ENCODE measurements around the gene P4HA3. TPM values are rescaled to one million over a fixed set of nuclear protein-coding genes. Genes with fewer than 3 reads are reported as not detected.

Gene P4HA3
- polyA plus RNA-seq, 6 donors from 2014 or later = not detected

- H3K4me1 Mint-ChIP-seq = peaks cover 7 to 11% (median 9%) of the 10 kb centered on the region in 3 donors
- no peak for ATAC-seq (ENCODE audit: low read depth in 2 of 2)
- no peak for DNase-seq
- peaks cover 36 to 49% (median 47%) of the 10 kb centered on the region in 3 donors for H3K27me3 Mint-ChIP-seq
- no peak overlapping the region for H3K4me3 Mint-ChIP-seq
- peak overlapping the region in 1 of 6 donors; percentile 51 for H3K27ac Mint-ChIP-seq
- no peaks in the 10 kb centered on the region for H3K36me3 Mint-ChIP-seq
- peaks cover 0 to under 1% (median 0%) of the 10 kb centered on the region in 7 donors for H3K9me3 Mint-ChIP-seq
Observed at GRCh38 chr11:74306435-74307175, 4.8 kb downstream of the P4HA3 start.

GRCh38 chr11:74299015-74299414 lies 12.4 kb downstream of the P4HA3 start:
- H3K9me3 Mint-ChIP-seq = peaks cover 0 to 2% (median 0%) of the 10 kb centered on the region in 7 donors
- ATAC-seq (ENCODE audit: low read depth in 2 of 2) (no peak), DNase-seq (no peak)
- H3K27me3 Mint-ChIP-seq = peaks cover 26 to 29% (median 27%) of the 10 kb centered on the region in 3 donors
- H3K36me3 Mint-ChIP-seq = no peaks in the 10 kb centered on the region
- peaks cover 0 to 5% (median 0%) of the 10 kb centered on the region in 3 donors for H3K4me1 Mint-ChIP-seq
- H3K4me3 Mint-ChIP-seq = no peak overlapping the region
- no peak overlapping the region for H3K27ac Mint-ChIP-seq

DNA sequence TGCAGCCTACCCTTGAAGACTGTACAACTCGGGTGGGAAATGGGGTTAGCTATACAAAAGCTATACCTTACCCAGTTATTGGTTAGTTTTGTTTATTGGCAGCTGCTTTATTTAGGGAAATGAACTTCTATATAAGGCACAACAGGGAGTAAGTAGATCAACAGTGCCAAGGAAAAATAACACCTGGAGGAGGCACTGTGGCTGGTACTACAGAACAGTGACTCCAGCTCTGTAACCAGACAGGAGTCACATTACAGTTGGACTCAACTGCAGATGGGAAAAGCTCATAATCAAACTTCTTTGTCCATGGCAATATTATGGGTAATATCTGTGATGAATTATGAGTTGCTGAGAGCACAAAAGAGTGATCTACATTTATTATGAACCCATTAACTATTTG lies 14.0 kb downstream of the P4HA3 start:
- H3K27me3 Mint-ChIP-seq = peaks cover 26 to 37% (median 31%) of the 10 kb centered on the region in 3 donors
- DNase-seq (no peak), ATAC-seq (ENCODE audit: low read depth in 2 of 2) (no peak)
- no peak overlapping the region for H3K4me3 Mint-ChIP-seq
- no peak overlapping the region for H3K27ac Mint-ChIP-seq
- H3K4me1 Mint-ChIP-seq = peaks cover 0 to 5% (median 0%) of the 10 kb centered on the region in 3 donors
- no peaks in the 10 kb centered on the region for H3K36me3 Mint-ChIP-seq
- H3K9me3 Mint-ChIP-seq = peaks cover 0 to 2% (median 0%) of the 10 kb centered on the region in 7 donors

- H3K4me1 Mint-ChIP-seq = no peaks in the 10 kb centered on the region
- H3K27ac Mint-ChIP-seq = no peak overlapping the region
- peaks cover 0 to 28% (median 8%) of the 10 kb centered on the region in 3 donors for H3K27me3 Mint-ChIP-seq
- DNase-seq = no peak
- no peak overlapping the region for H3K4me3 Mint-ChIP-seq
- ATAC-seq (ENCODE audit: low read depth in 2 of 2) = no peak
- H3K36me3 Mint-ChIP-seq = no peaks in the 10 kb centered on the region
- H3K9me3 Mint-ChIP-seq = peaks cover 0 to 4% (median 0%) of the 10 kb centered on the region in 7 donors
Observed at GRCh38 chr11:74288911-74289310, 22.5 kb downstream of the P4HA3 start.

- peak overlapping the region in 1 of 8 donors; percentile 18 for H3K4me3 Mint-ChIP-seq
- DNase-seq (no peak), ATAC-seq (ENCODE audit: low read depth in 2 of 2) (no peak)
- peak overlapping the region in 1 of 6 donors; percentile 68 for H3K27ac Mint-ChIP-seq
- H3K27me3 Mint-ChIP-seq = peaks cover 0 to 26% (median 5%) of the 10 kb centered on the region in 3 donors
- H3K36me3 Mint-ChIP-seq = no peaks in the 10 kb centered on the region
- H3K9me3 Mint-ChIP-seq = peaks cover 0 to 3% (median 0%) of the 10 kb centered on the region in 7 donors
- no peaks in the 10 kb centered on the region for H3K4me1 Mint-ChIP-seq
Observed at GRCh38 chr11:74288161-74288560, 23.3 kb downstream of the P4HA3 start.

DNA sequence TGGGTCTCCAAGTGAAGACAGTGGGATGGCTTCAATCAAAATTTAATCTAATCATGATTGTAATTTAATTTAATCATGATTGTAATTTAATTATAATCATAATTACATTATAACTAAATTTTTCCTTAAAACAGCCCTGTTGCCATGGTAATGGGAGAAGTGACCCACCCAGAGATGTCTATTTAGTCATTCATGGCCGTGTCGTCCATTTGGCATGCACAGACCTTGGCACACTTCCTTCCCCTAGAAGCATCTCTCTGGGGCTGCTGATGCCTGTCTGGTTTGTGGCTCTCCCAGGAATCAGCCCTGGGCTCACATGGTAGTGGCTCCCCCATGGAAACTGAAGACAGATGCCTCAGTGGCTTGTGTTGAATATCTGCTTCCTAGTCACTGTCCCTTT lies 27.0 kb downstream of the P4HA3 start:
- Mint-ChIP-seq H3K4me3 (no peak overlapping the region), H3K27me3 (peaks cover 0 to 11% (median 0%) of the 10 kb centered on the region in 3 donors), H3K36me3 (no peaks in the 10 kb centered on the region), H3K4me1 (no peaks in the 10 kb centered on the region), H3K9me3 (peaks cover 0 to under 1% (median 0%) of the 10 kb centered on the region in 7 donors), H3K27ac (no peak overlapping the region)
- DNase-seq = no peak
- ATAC-seq (ENCODE audit: low read depth in 2 of 2) = no peak

DNA sequence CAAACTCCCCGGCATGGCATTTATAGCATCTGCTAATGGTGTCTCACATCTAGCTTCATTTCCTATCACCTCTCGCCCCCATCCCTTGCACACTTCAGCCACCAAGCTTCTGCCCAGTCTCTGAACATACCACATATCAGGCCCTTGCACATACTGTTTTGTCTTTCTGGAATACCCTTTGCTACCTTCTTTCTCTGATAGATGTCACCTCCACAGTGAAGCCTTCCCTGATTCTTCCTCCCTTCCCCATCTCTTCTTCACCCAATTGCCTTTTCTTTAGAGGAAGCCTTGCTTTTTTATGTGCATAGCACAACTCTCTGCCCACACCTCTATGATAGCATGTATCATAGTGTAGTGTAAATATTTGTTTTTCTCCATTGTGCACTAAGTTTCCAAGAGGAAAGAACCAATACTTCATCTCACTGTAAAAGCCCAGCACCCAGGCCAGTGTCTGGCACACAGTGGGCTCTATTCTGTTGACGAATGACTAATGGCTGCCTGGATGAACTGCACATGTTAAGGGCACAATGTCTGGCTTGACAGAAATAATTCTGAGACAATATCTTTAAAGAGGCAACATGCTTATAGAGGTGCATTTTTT lies 27.8 kb downstream of the P4HA3 start:
- Mint-ChIP-seq H3K36me3 (no peaks in the 10 kb centered on the region), H3K9me3 (no peaks in the 10 kb centered on the region), H3K27ac (no peak overlapping the region), H3K4me1 (no peaks in the 10 kb centered on the region), H3K4me3 (no peak overlapping the region), H3K27me3 (peaks cover 0 to 11% (median 0%) of the 10 kb centered on the region in 3 donors)
- no peak for DNase-seq
- ATAC-seq (ENCODE audit: low read depth in 2 of 2) = no peak

DNA sequence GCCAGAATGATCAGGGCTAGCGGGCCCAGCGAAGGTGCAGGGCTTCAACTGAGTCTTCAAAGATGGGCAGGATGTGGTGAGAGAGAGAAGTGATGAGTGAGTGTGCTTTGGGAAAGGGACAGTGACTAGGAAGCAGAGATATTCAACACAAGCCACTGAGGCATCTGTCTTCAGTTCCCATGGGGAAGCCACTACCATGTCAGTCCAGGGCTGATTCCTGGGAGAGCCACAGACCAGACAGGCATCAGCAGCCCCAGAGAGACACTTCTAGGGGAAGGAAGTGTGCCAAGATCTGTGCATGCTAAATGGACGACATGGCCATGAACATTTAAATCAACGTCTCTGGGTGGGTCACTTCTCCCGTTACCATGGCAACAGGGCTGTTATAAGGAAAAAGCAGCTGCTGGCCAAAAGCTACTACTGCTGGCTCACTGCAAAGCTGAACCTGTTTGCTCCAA lies 28.5 kb downstream of the P4HA3 start:
- Mint-ChIP-seq H3K4me3 (no peak overlapping the region), H3K27ac (no peak overlapping the region), H3K9me3 (no peaks in the 10 kb centered on the region), H3K36me3 (no peaks in the 10 kb centered on the region), H3K27me3 (peaks cover 2 to 14% (median 3%) of the 10 kb centered on the region in 3 donors), H3K4me1 (no peaks in the 10 kb centered on the region)
- DNase-seq = no peak
- no peak for ATAC-seq (ENCODE audit: low read depth in 2 of 2)

- H3K4me3 Mint-ChIP-seq = no peak overlapping the region
- no peaks in the 10 kb centered on the region for H3K4me1 Mint-ChIP-seq
- no peak overlapping the region for H3K27ac Mint-ChIP-seq
- H3K36me3 Mint-ChIP-seq = no peaks in the 10 kb centered on the region
- H3K9me3 Mint-ChIP-seq = no peaks in the 10 kb centered on the region
- no peak for DNase-seq
- no peak for ATAC-seq (ENCODE audit: low read depth in 2 of 2)
- peaks cover 7 to 18% (median 7%) of the 10 kb centered on the region in 3 donors for H3K27me3 Mint-ChIP-seq
Observed at GRCh38 chr11:74282421-74282820, 29.0 kb downstream of the P4HA3 start.

- no peak overlapping the region for H3K27ac Mint-ChIP-seq
- H3K36me3 Mint-ChIP-seq = no peaks in the 10 kb centered on the region
- DNase-seq = no peak
- H3K9me3 Mint-ChIP-seq = no peaks in the 10 kb centered on the region
- ATAC-seq (ENCODE audit: low read depth in 2 of 2) = no peak
- H3K4me1 Mint-ChIP-seq = no peaks in the 10 kb centered on the region
- peaks cover 7 to 19% (median 7%) of the 10 kb centered on the region in 3 donors for H3K27me3 Mint-ChIP-seq
- H3K4me3 Mint-ChIP-seq = no peak overlapping the region
Observed at GRCh38 chr11:74280494-74280893, 30.9 kb downstream of the P4HA3 start.

GRCh38 chr11:74279256-74279655 lies 32.2 kb downstream of the P4HA3 start:
- Mint-ChIP-seq H3K27ac (no peak overlapping the region), H3K27me3 (peaks cover 7 to 18% (median 7%) of the 10 kb centered on the region in 3 donors), H3K4me1 (no peaks in the 10 kb centered on the region), H3K4me3 (no peak overlapping the region), H3K9me3 (no peaks in the 10 kb centered on the region), H3K36me3 (no peaks in the 10 kb centered on the region)
- DNase-seq (no peak), ATAC-seq (ENCODE audit: low read depth in 2 of 2) (no peak)

DNA sequence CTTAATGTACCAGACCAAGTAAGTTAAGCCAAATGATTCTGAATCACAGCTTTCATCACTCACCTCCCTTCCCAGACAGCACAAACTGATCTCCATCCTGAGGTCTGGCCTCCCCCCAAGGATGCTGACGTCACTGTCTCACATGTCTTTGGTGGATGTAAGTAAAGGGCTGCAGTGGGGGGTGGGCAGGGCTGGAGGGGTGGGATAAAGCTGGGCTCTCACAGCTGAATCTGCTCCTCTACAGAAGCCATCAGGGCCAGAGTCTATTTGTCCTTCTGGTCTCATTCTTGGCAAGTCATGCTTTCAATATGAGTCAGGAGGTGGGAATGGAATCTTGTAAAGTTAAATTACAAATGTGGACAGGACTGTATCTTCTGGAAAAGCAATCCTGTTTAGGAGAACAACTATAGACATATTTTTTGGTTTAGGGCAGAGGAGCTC lies 32.7 kb downstream of the P4HA3 start:
- Mint-ChIP-seq H3K27me3 (peaks cover 7 to 18% (median 7%) of the 10 kb centered on the region in 3 donors), H3K27ac (no peak overlapping the region), H3K9me3 (no peaks in the 10 kb centered on the region), H3K4me1 (no peaks in the 10 kb centered on the region), H3K4me3 (no peak overlapping the region), H3K36me3 (no peaks in the 10 kb centered on the region)
- ATAC-seq (ENCODE audit: low read depth in 2 of 2) (no peak), DNase-seq (no peak)

DNA sequence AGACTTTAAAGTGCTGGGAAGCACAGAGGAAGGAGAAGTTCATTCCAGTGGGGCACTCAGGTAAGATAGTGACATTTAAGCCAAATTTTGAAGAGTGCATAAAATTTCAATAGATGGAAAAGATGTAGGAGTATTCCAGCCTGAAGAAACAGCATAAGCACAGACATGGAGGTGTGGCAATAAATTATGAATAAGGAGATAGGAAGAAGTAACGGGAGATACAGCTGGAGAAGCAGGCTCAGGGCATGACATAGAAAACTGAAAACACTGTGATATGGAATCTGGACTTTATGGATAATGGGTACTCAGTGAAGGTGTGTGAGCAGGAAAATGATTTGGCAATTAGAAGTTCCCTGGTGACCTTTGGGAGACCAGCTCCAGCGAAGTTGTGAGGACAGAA lies 33.3 kb downstream of the P4HA3 start:
- Mint-ChIP-seq H3K4me1 (no peaks in the 10 kb centered on the region), H3K36me3 (no peaks in the 10 kb centered on the region), H3K27me3 (peaks cover 10 to 20% (median 11%) of the 10 kb centered on the region in 3 donors), H3K27ac (no peak overlapping the region), H3K4me3 (no peak overlapping the region), H3K9me3 (no peaks in the 10 kb centered on the region)
- DNase-seq = no peak
- no peak for ATAC-seq (ENCODE audit: low read depth in 2 of 2)

DNA sequence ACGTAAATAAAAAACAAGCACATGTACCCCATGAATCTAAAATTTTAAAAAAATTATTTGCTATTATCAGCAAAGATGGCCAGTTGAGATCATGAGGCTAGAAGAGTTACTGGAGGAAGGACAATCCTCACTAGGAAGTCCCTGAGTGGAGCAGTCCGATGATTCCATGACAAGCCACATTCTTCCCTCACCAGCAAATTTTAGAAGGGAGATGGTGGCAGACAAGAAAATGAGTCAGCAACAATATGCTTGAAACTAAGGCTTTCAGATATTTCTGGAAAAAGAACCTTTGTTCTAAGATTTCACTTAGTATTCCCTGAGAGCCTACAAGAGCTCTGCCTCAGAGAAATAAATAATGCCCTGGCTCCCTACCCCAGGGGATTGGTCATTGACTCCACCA lies 34.9 kb downstream of the P4HA3 start:
- ATAC-seq (ENCODE audit: low read depth in 2 of 2) = no peak
- no peak overlapping the region for H3K4me3 Mint-ChIP-seq
- no peaks in the 10 kb centered on the region for H3K36me3 Mint-ChIP-seq
- peaks cover 15 to 30% (median 19%) of the 10 kb centered on the region in 3 donors for H3K27me3 Mint-ChIP-seq
- no peak for DNase-seq
- no peaks in the 10 kb centered on the region for H3K4me1 Mint-ChIP-seq
- H3K27ac Mint-ChIP-seq = no peak overlapping the region
- no peaks in the 10 kb centered on the region for H3K9me3 Mint-ChIP-seq
